ENCODE data around the gene SCGB2B2. TPM values are rescaled to one million over a fixed set of nuclear protein-coding genes. Genes with fewer than 3 reads are reported as not detected.
"Not testable (repeated sequence)": the region's sequence is repeated elsewhere in the genome, so short reads cannot be mapped to it uniquely, and the experiment has no call there.

Gene SCGB2B2
- total RNA-seq, 2 experiments from 2014 or later, result 0.37 to 0.41 TPM

GRCh38 chr19:34671972-34672371 lies 5.0 kb downstream of the SCGB2B2 start:
- CTCF ChIA-PET, result interaction anchor here (1.5 kb wide), 1 partner anchor 31 kb away, joined by 6 read pairs; no protein-coding TSS in a partner anchor
- Mint-ChIP-seq H3K4me1 (peaks cover 10% of the 10 kb centered on the region), H3K9me3 (ENCODE audit: low read depth) (peaks cover 3% of the 10 kb centered on the region), H3K4me3 (no peak overlapping the region), H3K27ac (no peak overlapping the region), H3K27me3 (no peaks in the 10 kb centered on the region), H3K36me3 (ENCODE audit: low read depth) (peaks cover 11% of the 10 kb centered on the region)
- intact Hi-C loops (cut with DNase I, micrococcal nuclease), result no loop called here
- ATAC-seq (no peak), DNase-seq (no peak)
- POLR2A ChIA-PET, result no interaction called here

- H3K9me3 Mint-ChIP-seq (ENCODE audit: low read depth), result no peaks in the 10 kb centered on the region
- no peak for ATAC-seq
- no peaks in the 10 kb centered on the region for H3K27me3 Mint-ChIP-seq
- DNase-seq, result no peak
- intact Hi-C loops (cut with DNase I, micrococcal nuclease), result no loop called here
- H3K27ac Mint-ChIP-seq, result no peak overlapping the region
- POLR2A ChIA-PET, result no interaction called here
- peaks cover 2% of the 10 kb centered on the region for H3K36me3 Mint-ChIP-seq (ENCODE audit: low read depth)
- H3K4me3 Mint-ChIP-seq, result no peak overlapping the region
- peaks cover 11% of the 10 kb centered on the region for H3K4me1 Mint-ChIP-seq
- CTCF ChIA-PET, result no interaction called here
These were observed 7.7 kb downstream of the SCGB2B2 start for GRCh38 chr19:34669305-34669704.

- POLR2A ChIA-PET; H3K9me3 Mint-ChIP-seq (ENCODE audit: low read depth); DNase-seq; H3K27me3 Mint-ChIP-seq; H3K4me3 Mint-ChIP-seq; H3K27ac Mint-ChIP-seq; ATAC-seq; H3K36me3 Mint-ChIP-seq (ENCODE audit: low read depth); intact Hi-C loops (cut with DNase I, micrococcal nuclease): not testable (repeated sequence)
- peaks cover 11% of the 10 kb centered on the region for H3K4me1 Mint-ChIP-seq
- CTCF ChIA-PET, result interaction anchor here (0.7 to 1.2 kb wide), 2 partner anchors 20 to 108 kb away, joined by 3 read pairs; no protein-coding TSS in a partner anchor
These were observed 8.3 kb downstream of the SCGB2B2 start for GRCh38 chr19:34668690-34669089.

GRCh38 chr19:34668077-34668689 lies 8.8 kb downstream of the SCGB2B2 start:
- intact Hi-C loops (cut with DNase I, micrococcal nuclease); POLR2A ChIA-PET; ATAC-seq; DNase-seq; H3K27ac Mint-ChIP-seq; H3K27me3 Mint-ChIP-seq; H3K4me3 Mint-ChIP-seq; H3K9me3 Mint-ChIP-seq (ENCODE audit: low read depth); H3K36me3 Mint-ChIP-seq (ENCODE audit: low read depth): not testable (repeated sequence)
- H3K4me1 Mint-ChIP-seq, result peaks cover 16% of the 10 kb centered on the region
- CTCF ChIA-PET, result interaction anchor here (0.7 to 1.2 kb wide), 2 partner anchors 20 to 108 kb away, joined by 3 read pairs; no protein-coding TSS in a partner anchor

GRCh38 chr19:34667349-34668076 lies 9.4 kb downstream of the SCGB2B2 start:
- intact Hi-C loops (cut with DNase I, micrococcal nuclease), result no loop called here
- no peak for ATAC-seq
- Mint-ChIP-seq H3K27ac (peak overlapping the region; percentile 69), H3K4me1 (peaks cover 22% of the 10 kb centered on the region), H3K4me3 (peak overlapping the region; percentile 35), H3K36me3 (ENCODE audit: low read depth) (no peaks in the 10 kb centered on the region), H3K9me3 (ENCODE audit: low read depth) (no peaks in the 10 kb centered on the region), H3K27me3 (no peaks in the 10 kb centered on the region)
- POLR2A ChIA-PET, result no interaction called here
- DNase-seq, result no peak
- CTCF ChIA-PET, result interaction anchor here (1.2 kb wide), 1 partner anchor 19 kb away, joined by 3 read pairs; no protein-coding TSS in a partner anchor

- H3K4me3 Mint-ChIP-seq, result no peak overlapping the region
- ChIA-PET POLR2A (no interaction called here), CTCF (no interaction called here)
- intact Hi-C loops (cut with DNase I, micrococcal nuclease), result no loop called here
- peak overlapping the region; percentile 37 for H3K27ac Mint-ChIP-seq
- H3K9me3 Mint-ChIP-seq (ENCODE audit: low read depth), result no peaks in the 10 kb centered on the region
- ATAC-seq, result no peak
- H3K4me1 Mint-ChIP-seq, result peaks cover 22% of the 10 kb centered on the region
- H3K27me3 Mint-ChIP-seq, result no peaks in the 10 kb centered on the region
- no peaks in the 10 kb centered on the region for H3K36me3 Mint-ChIP-seq (ENCODE audit: low read depth)
- no peak for DNase-seq
These were observed 10.0 kb downstream of the SCGB2B2 start for GRCh38 chr19:34666958-34667265.

- ChIA-PET CTCF (no interaction called here), POLR2A (no interaction called here)
- H3K27me3 Mint-ChIP-seq, result no peaks in the 10 kb centered on the region
- no peak overlapping the region for H3K4me3 Mint-ChIP-seq
- H3K36me3 Mint-ChIP-seq (ENCODE audit: low read depth), result no peaks in the 10 kb centered on the region
- H3K9me3 Mint-ChIP-seq (ENCODE audit: low read depth), result no peaks in the 10 kb centered on the region
- intact Hi-C loops (cut with DNase I, micrococcal nuclease), result no loop called here
- DNase-seq, result no peak
- no peak for ATAC-seq
- H3K4me1 Mint-ChIP-seq, result peaks cover 22% of the 10 kb centered on the region
- no peak overlapping the region for H3K27ac Mint-ChIP-seq
These were observed 10.6 kb downstream of the SCGB2B2 start for GRCh38 chr19:34666200-34666957.

GRCh38 chr19:34665275-34665674 lies 11.7 kb downstream of the SCGB2B2 start:
- H3K36me3 Mint-ChIP-seq (ENCODE audit: low read depth); POLR2A ChIA-PET; H3K27ac Mint-ChIP-seq; H3K9me3 Mint-ChIP-seq (ENCODE audit: low read depth); H3K4me3 Mint-ChIP-seq; ATAC-seq; CTCF ChIA-PET; intact Hi-C loops (cut with DNase I, micrococcal nuclease); DNase-seq; H3K27me3 Mint-ChIP-seq: not testable (repeated sequence)
- peaks cover 22% of the 10 kb centered on the region for H3K4me1 Mint-ChIP-seq

- DNase-seq, result no peak
- Mint-ChIP-seq H3K4me3 (no peak overlapping the region), H3K4me1 (peaks cover 22% of the 10 kb centered on the region), H3K27ac (no peak overlapping the region), H3K36me3 (ENCODE audit: low read depth) (no peaks in the 10 kb centered on the region), H3K27me3 (no peaks in the 10 kb centered on the region), H3K9me3 (ENCODE audit: low read depth) (peaks cover 2% of the 10 kb centered on the region)
- ChIA-PET POLR2A (no interaction called here), CTCF (no interaction called here)
- intact Hi-C loops (cut with DNase I, micrococcal nuclease), result no loop called here
- ATAC-seq, result no peak
These were observed 12.1 kb downstream of the SCGB2B2 start for GRCh38 chr19:34664870-34665269.

GRCh38 chr19:34664168-34664567 lies 12.8 kb downstream of the SCGB2B2 start:
- ChIA-PET CTCF (no interaction called here), POLR2A (no interaction called here)
- Mint-ChIP-seq H3K36me3 (ENCODE audit: low read depth) (no peaks in the 10 kb centered on the region), H3K27me3 (no peaks in the 10 kb centered on the region), H3K4me3 (no peak overlapping the region), H3K4me1 (peaks cover 22% of the 10 kb centered on the region), H3K27ac (no peak overlapping the region), H3K9me3 (ENCODE audit: low read depth) (peaks cover 2% of the 10 kb centered on the region)
- DNase-seq (no peak), ATAC-seq (no peak)
- intact Hi-C loops (cut with DNase I, micrococcal nuclease), result no loop called here

- H3K36me3 Mint-ChIP-seq (ENCODE audit: low read depth), result no peaks in the 10 kb centered on the region
- DNase-seq (peak; percentile 71), ATAC-seq (peak; percentile 99)
- peaks cover 22% of the 10 kb centered on the region for H3K4me1 Mint-ChIP-seq
- intact Hi-C loops (cut with DNase I, micrococcal nuclease), result loop anchor here in 1 of 2 experiments (1.0 kb wide), 1 partner anchor 24 kb away; no protein-coding TSS in a partner anchor
- peak overlapping the region; percentile 21 for H3K27ac Mint-ChIP-seq
- peaks cover 3% of the 10 kb centered on the region for H3K27me3 Mint-ChIP-seq
- peaks cover 2% of the 10 kb centered on the region for H3K9me3 Mint-ChIP-seq (ENCODE audit: low read depth)
- ChIA-PET POLR2A (no interaction called here), CTCF (interaction anchor here (0.6 to 0.7 kb wide), 2 partner anchors 22 to 132 kb away, joined by 3 read pairs; no protein-coding TSS in a partner anchor)
- H3K4me3 Mint-ChIP-seq, result no peak overlapping the region
These were observed 14.0 kb downstream of the SCGB2B2 start for GRCh38 chr19:34662919-34663318.

Measured in activated CD4-positive, alpha-beta T cell treated with anti-CD3 and anti-CD28 coated beads for 36 hours (primary cell).